K562 (cell line): Measurements from ENCODE around the gene VSTM2B. TPM values are rescaled to one million over a fixed set of nuclear protein-coding genes. Genes with fewer than 3 reads are reported as not detected.

Source experiments
- ATAC-seq: fragments of 200-7000 bp; cut with Tn5 transposase; 3 replicates; pipeline ENCODE4 v1.9.1; 2020; ENCODE audit warnings: moderate library complexity
- BruUV-seq: library from RNA; stranded (reverse); fragments of 400-500 nt; replicated peaks from 2 replicates; lab custom pipeline; 2021; lab: Mats Ljungman, UMichigan
- CTCF ChIA-PET: fragments of 300-600 bp; formaldehyde crosslinking; extraction: SDS; loops from one replicate; lab custom pipeline; 2021; ENCODE audit warnings: low intra/inter-chr PET ratio; lab: Yijun Ruan, JAX
- POLR2A ChIA-PET: fragments of 300-600, 350-650 bp; sonication (Branson Sonifier 250); formaldehyde crosslinking; extraction: SDS; loops from one replicate; lab custom pipeline; 2021; ENCODE audit warnings: antibody characterized with exemption, inconsistent platforms; lab: Yijun Ruan, JAX
- DNase-seq, 4 experiments: peaks; one replicate each; pipeline versions ENCODE4 v3.0.0 to v3.0.0-alpha.2; 2011 to 2018; ENCODE audit warnings: low spot score in 3 of 4, mixed read lengths in 3 of 4; ENCODE audit errors: extremely low read depth in 1 of 4
- FAIRE-seq: peaks from 2 replicates; lab custom pipeline; 2011; peaks lifted over from hg19 to GRCh38; lab: Jason Lieb, UNC
- H2AFZ ChIP-seq: 2 replicates; pipeline ENCODE4 v1.6.0; 2011; ENCODE audit warnings: low read depth, low read length, control low read depth, inconsistent platforms
- H3K27ac ChIP-seq: fragments of 200-600 bp; 3 replicates; pipeline ENCODE4 v1.8.0; 2011; ENCODE audit warnings: low read depth, mild to moderate bottlenecking, control low read depth, inconsistent platforms, low read length, moderate library complexity, mixed read lengths; ENCODE audit errors: extremely low read depth
- H3K27me3 ChIP-seq, 2 experiments: fragments of 300-600 bp in 1 of 2; 2 replicates in 1 of 2; 3 replicates in 1 of 2; pipeline versions ENCODE4 v1.6.0 to v1.8.0; 2011; ENCODE audit warnings: inconsistent platforms in 2 of 2, low read length in 2 of 2, mild to moderate bottlenecking in 1 of 2, mixed read lengths in 1 of 2, moderate library complexity in 1 of 2; ENCODE audit not compliant: control insufficient read depth in 2 of 2, insufficient read depth in 2 of 2
- H3K36me3 ChIP-seq: fragments of 300-600 bp; 3 replicates; pipeline ENCODE4 v1.8.0; 2011; ENCODE audit warnings: mild to moderate bottlenecking, low read length, inconsistent platforms; ENCODE audit not compliant: control insufficient read depth, insufficient read depth
- H3K4me1 ChIP-seq, 2 experiments: fragments of 200-600 bp in 1 of 2; replicated peaks in 1 of 2; 2 replicates in 1 of 2; 3 replicates in 1 of 2; pipeline versions ENCODE4 v1.5.1 to v1.8.0; 2011; ENCODE audit warnings: inconsistent platforms in 2 of 2, low read length in 2 of 2, mild to moderate bottlenecking in 1 of 2, mixed read lengths in 1 of 2, moderate library complexity in 1 of 2; ENCODE audit not compliant: control insufficient read depth in 2 of 2, insufficient read depth in 2 of 2
- H3K4me2 ChIP-seq: 2 replicates; pipeline ENCODE4 v1.6.1; 2011; ENCODE audit warnings: low read length, control low read depth, inconsistent platforms, mixed read lengths; ENCODE audit not compliant: insufficient read depth
- H3K4me3 ChIP-seq: fragments of 200-600 bp; sonication (generic), shearing (Covaris generic); 2 replicates; pipeline ENCODE4 v1.5.1; 2016; ENCODE audit warnings: control low read depth, inconsistent platforms
- H3K79me2 ChIP-seq: fragments of 200-600 bp; 3 replicates; pipeline ENCODE4 v1.8.0; 2011; ENCODE audit warnings: low read length, inconsistent platforms; ENCODE audit not compliant: control insufficient read depth, insufficient read depth
- H3K9ac ChIP-seq, 2 experiments: 2 replicates each; pipeline versions ENCODE4 v1.6.0 to v1.6.1; 2011; ENCODE audit warnings: low read depth in 2 of 2, low read length in 2 of 2, control low read depth in 1 of 2, inconsistent platforms in 1 of 2, mild to moderate bottlenecking in 1 of 2, mixed read lengths in 1 of 2; ENCODE audit not compliant: insufficient read depth in 1 of 2
- H3K9me1 ChIP-seq: one replicate; pipeline ENCODE4 v1.6.0; 2011; ENCODE audit warnings: inconsistent platforms, mild to moderate bottlenecking, low read length, moderate library complexity; ENCODE audit not compliant: control insufficient read depth, insufficient read depth
- H3K9me3 ChIP-seq: replicated peaks from 2 replicates; pipeline ENCODE4 v1.5.1; 2011; ENCODE audit warnings: low read depth, low read length, inconsistent platforms; ENCODE audit not compliant: control insufficient read depth, insufficient read depth
- H4K20me1 ChIP-seq: replicated peaks from 2 replicates; pipeline ENCODE4 v1.6.1; 2011; ENCODE audit warnings: low read length, inconsistent platforms, mixed read lengths; ENCODE audit not compliant: control insufficient read depth, insufficient read depth
- CAMTA2 ChIP-seq: fragments of 250-450 bp; sonication (Bioruptor Pico); conservative IDR thresholded peaks from 2 replicates; pipeline ENCODE4 v1.5.1; 2022
- ELF1 ChIP-seq: fragments of 200-800 bp; sonication (Bioruptor generic); IDR thresholded peaks from 2 replicates; pipeline ENCODE4 v1.6.1; 2016; ENCODE audit warnings: missing genetic modification characterization, missing compliant biosample characterization
- FIP1L1 ChIP-seq: fragments of 200-400 bp; formaldehyde crosslinking; IDR thresholded peaks from 2 replicates; pipeline ENCODE4 v1.6.1; 2018; ENCODE audit warnings: mild to moderate bottlenecking, low read depth, low read length; ENCODE audit not compliant: poor library complexity, severe bottlenecking
- GABPB2 ChIP-seq: fragments of 250-450 bp; sonication (Bioruptor Pico); conservative IDR thresholded peaks from 2 replicates; pipeline ENCODE4 v1.5.1; 2021; ENCODE audit warnings: mild to moderate bottlenecking
- HDAC6 ChIP-seq: IDR thresholded peaks from 2 replicates; pipeline ENCODE4 v1.6.1; 2012; ENCODE audit warnings: low read depth, mild to moderate bottlenecking, control low read depth, inconsistent platforms, low read length, moderate library complexity
- MTF1 ChIP-seq: fragments of 250-450 bp; sonication (Bioruptor Pico); IDR thresholded peaks from 2 replicates; pipeline ENCODE4 v1.9.0; 2021; ENCODE audit warnings: moderate library complexity, mild to moderate bottlenecking, inconsistent platforms, borderline replicate concordance
- NR3C1 ChIP-seq: sonication (generic); formaldehyde crosslinking; IDR thresholded peaks from 2 replicates; pipeline ENCODE4 v1.8.1; 2022; ENCODE audit warnings: missing genetic modification reagents
- NUFIP1 ChIP-seq: fragments of 450-650 bp; IDR thresholded peaks from 2 replicates; pipeline ENCODE4 v1.6.1; 2018; ENCODE audit not compliant: partially characterized antibody
- POLR2H ChIP-seq: IDR thresholded peaks from 2 replicates; pipeline ENCODE4 v1.6.1; 2016; ENCODE audit warnings: missing genetic modification characterization, low read depth, mild to moderate bottlenecking, control low read depth, missing compliant biosample characterization, moderate library complexity
- POU5F1 ChIP-seq: fragments of 150-350 bp; IDR thresholded peaks from 2 replicates; pipeline ENCODE4 v1.6.1; 2014; ENCODE audit warnings: borderline replicate concordance, low read length, low read depth, mild to moderate bottlenecking; ENCODE audit not compliant: partially characterized antibody
- PRPF4 ChIP-seq: fragments of 200-400 bp; formaldehyde crosslinking; IDR thresholded peaks from one replicate; pipeline ENCODE4 v1.6.1; 2017; ENCODE audit warnings: low read length, low read depth, mild to moderate bottlenecking; ENCODE audit not compliant: insufficient read depth, poor library complexity, severe bottlenecking
- TAF15 ChIP-seq: fragments of 200-400 bp; formaldehyde crosslinking; IDR thresholded peaks from 2 replicates; pipeline ENCODE4 v1.6.1; 2017; ENCODE audit warnings: mild to moderate bottlenecking, low read depth, low read length, moderate library complexity
- ZBTB17 ChIP-seq: fragments of 450-650 bp; formaldehyde crosslinking; IDR thresholded peaks from 2 replicates; pipeline ENCODE4 v1.4.0; 2020; ENCODE audit warnings: mild to moderate bottlenecking
- ZBTB8A ChIP-seq: fragments of 450-650 bp; IDR thresholded peaks from 2 replicates; pipeline ENCODE4 v1.6.1; 2018; ENCODE audit warnings: mild to moderate bottlenecking, moderate library complexity; ENCODE audit not compliant: partially characterized antibody
- ZNF124 ChIP-seq: sonication (generic); formaldehyde crosslinking; IDR thresholded peaks from 2 replicates; pipeline ENCODE4 v1.8.1; 2022; ENCODE audit warnings: missing genetic modification reagents
- ZNF224 ChIP-seq: sonication (generic); formaldehyde crosslinking; IDR thresholded peaks from 2 replicates; pipeline ENCODE4 v1.8.0; 2022; ENCODE audit warnings: mild to moderate bottlenecking, missing genetic modification reagents
- ZNF408 ChIP-seq: fragments of 250-450 bp; sonication (Bioruptor Pico); IDR thresholded peaks from 2 replicates; pipeline ENCODE4 v1.4.0; 2020; ENCODE audit warnings: low read depth, mild to moderate bottlenecking, moderate library complexity
- WGBS: fragments of 100-300 bp; shearing (Covaris generic); methylation state at CpG from one replicate; pipeline ENCODE4 v1.1.6; 2016; ENCODE audit warnings: low coverage, mixed read lengths; ENCODE audit not compliant: insufficient coverage; ENCODE audit errors: missing lambda C conversion rate; 5-methylcytosine and 5-hydroxymethylcytosine counted together
- in situ Hi-C: fragments of 300-500 bp; cut with MboI; formaldehyde crosslinking; loops from 4 replicates; pipeline ENCODE4 v1.15.0; 2018; ENCODE audit warnings: inconsistent platforms, mixed read lengths
- intact Hi-C: fragments of 100-400 bp; cut with micrococcal nuclease; formaldehyde crosslinking; loops from 2 replicates; pipeline ENCODE4 v1.14.2; 2022
- polyA plus RNA-seq, 8 experiments: library from polyadenylated mRNA; depleted of rRNA in 4 of 8; stranded (reverse) in 5 of 8; unstranded in 3 of 8; fragments of >200 nt; fragmentation: Nextera tagmentation in 2 of 8; fragmentation: Illumina TruSeq in 1 of 8; extraction: Ambion mirVana in 2 of 8; extraction: Trizol in 1 of 8; gene quantifications; 2 replicates each; pipeline versions ENCODE4 v1.2.1 to v1.2.3, GENCODE V29; 2011 to 2014; ENCODE audit warnings: inconsistent platforms in 1 of 8, missing spikeins in 1 of 8
- total RNA-seq, 7 experiments: library from RNA; depleted of rRNA in 6 of 7; stranded (reverse); fragments of >200 nt in 6 of 7; fragmentation: Illumina TruSeq in 2 of 7; extraction: Trizol in 2 of 7; gene quantifications; 2 replicates each; pipeline versions ENCODE4 v1.2.1 to v1.2.3, GENCODE V29; 2011 to 2021; ENCODE audit warnings: low replicate concordance in 1 of 7
- TF ChIP-seq, protein P1 (sequence below): fragments of 450-650 bp; IDR thresholded peaks from 2 replicates; pipeline ENCODE4 v1.6.1; 2018; ENCODE audit not compliant: partially characterized antibody

Gene VSTM2B
- total and polyA plus RNA-seq, 9 of the 15 experiments (the other 6 are each of a cell fraction or from before 2014, with no cell fraction given) = not detected

DNA sequence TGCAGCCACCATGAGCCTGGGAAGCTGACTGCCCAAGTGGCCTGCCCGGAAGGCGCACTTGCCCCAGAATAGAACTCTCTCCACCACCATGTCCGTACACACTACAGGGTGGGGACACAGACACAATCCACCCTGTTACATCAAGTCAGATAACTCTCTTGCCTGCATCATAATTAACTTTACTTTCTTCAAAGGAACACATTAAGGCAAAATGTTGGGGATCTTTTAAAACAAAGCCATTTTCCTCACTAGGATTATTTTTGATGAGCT, 23.3 kb upstream of the VSTM2B start:
- in situ Hi-C loops = no loop called here
- CTCF ChIA-PET = no interaction called here

DNA sequence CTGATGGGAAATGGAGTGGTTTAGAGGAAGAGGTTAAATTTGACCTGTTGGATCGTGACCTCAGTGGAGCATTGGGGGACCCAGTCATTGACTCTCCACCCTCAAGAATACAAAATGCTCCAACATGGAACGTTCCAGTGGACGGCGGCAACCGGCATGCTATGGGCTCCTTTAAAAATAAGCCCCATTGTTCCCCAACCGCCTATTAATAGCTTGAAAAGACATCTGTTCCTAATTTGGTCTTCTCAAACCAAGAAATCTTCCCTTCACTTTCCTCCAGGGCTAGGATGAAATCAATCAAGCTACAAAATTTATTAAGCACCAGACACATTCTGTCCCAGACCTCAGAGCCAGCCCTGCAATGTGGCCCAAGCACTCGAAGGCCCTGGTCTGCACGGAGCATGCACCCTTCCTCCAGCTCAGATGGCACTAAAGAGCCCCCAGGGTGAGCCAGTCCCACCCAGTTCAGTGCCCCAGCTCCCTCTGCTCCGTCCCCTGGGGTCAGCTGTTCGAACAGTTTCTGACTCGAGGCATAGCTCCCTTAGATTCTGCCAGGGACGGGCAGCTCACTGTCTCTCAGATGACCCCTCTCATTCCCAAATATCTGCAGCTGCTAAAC, 22.5 kb upstream of the VSTM2B start:
- 1% methylated on average over 12 of the region's 12 CpGs for WGBS
- BruUV-seq = no TSS peak
- POLR2A ChIA-PET = interaction anchor here (1.0 to 1.2 kb wide), 3 partner anchors 12 to 326 kb away, joined by 3 to 5 read pairs (median 5); no protein-coding TSS in a partner anchor
- TF ChIP-seq MTF1 (CRISPR knock-in tag) = no peak
- TF ChIP-seq, protein P1, sequence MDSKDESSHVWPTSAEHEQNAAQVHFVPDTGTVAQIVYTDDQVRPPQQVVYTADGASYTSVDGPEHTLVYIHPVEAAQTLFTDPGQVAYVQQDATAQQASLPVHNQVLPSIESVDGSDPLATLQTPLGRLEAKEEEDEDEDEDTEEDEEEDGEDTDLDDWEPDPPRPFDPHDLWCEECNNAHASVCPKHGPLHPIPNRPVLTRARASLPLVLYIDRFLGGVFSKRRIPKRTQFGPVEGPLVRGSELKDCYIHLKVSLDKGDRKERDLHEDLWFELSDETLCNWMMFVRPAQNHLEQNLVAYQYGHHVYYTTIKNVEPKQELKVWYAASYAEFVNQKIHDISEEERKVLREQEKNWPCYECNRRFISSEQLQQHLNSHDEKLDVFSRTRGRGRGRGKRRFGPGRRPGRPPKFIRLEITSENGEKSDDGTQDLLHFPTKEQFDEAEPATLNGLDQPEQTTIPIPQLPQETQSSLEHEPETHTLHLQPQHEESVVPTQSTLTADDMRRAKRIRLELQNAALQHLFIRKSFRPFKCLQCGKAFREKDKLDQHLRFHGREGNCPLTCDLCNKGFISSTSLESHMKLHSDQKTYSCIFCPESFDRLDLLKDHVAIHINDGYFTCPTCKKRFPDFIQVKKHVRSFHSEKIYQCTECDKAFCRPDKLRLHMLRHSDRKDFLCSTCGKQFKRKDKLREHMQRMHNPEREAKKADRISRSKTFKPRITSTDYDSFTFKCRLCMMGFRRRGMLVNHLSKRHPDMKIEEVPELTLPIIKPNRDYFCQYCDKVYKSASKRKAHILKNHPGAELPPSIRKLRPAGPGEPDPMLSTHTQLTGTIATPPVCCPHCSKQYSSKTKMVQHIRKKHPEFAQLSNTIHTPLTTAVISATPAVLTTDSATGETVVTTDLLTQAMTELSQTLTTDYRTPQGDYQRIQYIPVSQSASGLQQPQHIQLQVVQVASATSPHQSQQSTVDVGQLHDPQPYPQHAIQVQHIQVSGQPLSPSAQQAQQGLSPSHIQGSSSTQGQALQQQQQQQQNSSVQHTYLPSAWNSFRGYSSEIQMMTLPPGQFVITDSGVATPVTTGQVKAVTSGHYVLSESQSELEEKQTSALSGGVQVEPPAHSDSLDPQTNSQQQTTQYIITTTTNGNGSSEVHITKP = no peak
- no peak for TF ChIP-seq POLR2H (tag)
- TF ChIP-seq HDAC6 = no peak
- no peak for TF ChIP-seq ELF1
- TF ChIP-seq FIP1L1 = no peak
- no peak for TF ChIP-seq ZBTB17 (CRISPR knock-in tag)
- TF ChIP-seq PRPF4 = no peak
- TF ChIP-seq CAMTA2 (CRISPR knock-in tag) = no peak

More for the DNA sequence above, 23.3 kb upstream of the VSTM2B start:
- ATAC-seq (no peak), FAIRE-seq (no peak), DNase-seq (no peak)
- no peaks in the 10 kb centered on the region for H3K79me2 ChIP-seq
- 0% methylated on average over 3 of the region's 3 CpGs for WGBS
- TF ChIP-seq POU5F1 (no peak), ZNF124 (no peak), ZNF408 (no peak), TAF15 (no peak), ZBTB8A (no peak), ZNF224 (CRISPR knock-in tag) (no peak), GABPB2 (CRISPR knock-in tag) (no peak), NUFIP1 (no peak), NR3C1 (no peak)
- POLR2A ChIA-PET = interaction anchor here (1.2 kb wide), 1 partner anchor 11 kb away, joined by 5 read pairs; no protein-coding TSS in a partner anchor
- H3K9ac ChIP-seq = no peak overlapping the region
- H3K27me3 ChIP-seq = peaks cover 0 to 35% of the 10 kb centered on the region in 2 experiments; a peak in 3 of 5 replicates
- no peaks in the 10 kb centered on the region for H3K36me3 ChIP-seq
- no peak overlapping the region for H2AFZ ChIP-seq
- H3K4me3 ChIP-seq = no peak overlapping the region
- intact Hi-C loops = no loop called here
- no peaks in the 10 kb centered on the region for H3K4me1 ChIP-seq
- no peak overlapping the region for H3K4me2 ChIP-seq
- no peaks in the 10 kb centered on the region for H3K9me1 ChIP-seq
- no peaks in the 10 kb centered on the region for H3K9me3 ChIP-seq
- H4K20me1 ChIP-seq = no peaks in the 10 kb centered on the region; the same call in none of the 2 replicates
- H3K27ac ChIP-seq = no peak overlapping the region
- no TSS peak for BruUV-seq

More for the DNA sequence above, 22.5 kb upstream of the VSTM2B start:
- Histone ChIP-seq H3K36me3 (no peaks in the 10 kb centered on the region), H3K79me2 (no peaks in the 10 kb centered on the region), H3K27ac (no peak overlapping the region), H2AFZ (no peak overlapping the region), H3K9me3 (no peaks in the 10 kb centered on the region), H3K4me2 (no peak overlapping the region), H3K27me3 (peaks cover 0 to 28% of the 10 kb centered on the region in 2 experiments; a peak in 3 of 5 replicates), H3K9ac (no peak overlapping the region), H3K4me1 (no peaks in the 10 kb centered on the region), H3K4me3 (no peak overlapping the region), H4K20me1 (no peaks in the 10 kb centered on the region; the same call in none of the 2 replicates), H3K9me1 (no peaks in the 10 kb centered on the region)
- CTCF ChIA-PET = no interaction called here
- intact Hi-C loops = no loop called here
- in situ Hi-C loops = no loop called here
- FAIRE-seq (no peak), DNase-seq (no peak), ATAC-seq (no peak)
